ENCODE measurements around the gene KCNIP1.

DNA sequence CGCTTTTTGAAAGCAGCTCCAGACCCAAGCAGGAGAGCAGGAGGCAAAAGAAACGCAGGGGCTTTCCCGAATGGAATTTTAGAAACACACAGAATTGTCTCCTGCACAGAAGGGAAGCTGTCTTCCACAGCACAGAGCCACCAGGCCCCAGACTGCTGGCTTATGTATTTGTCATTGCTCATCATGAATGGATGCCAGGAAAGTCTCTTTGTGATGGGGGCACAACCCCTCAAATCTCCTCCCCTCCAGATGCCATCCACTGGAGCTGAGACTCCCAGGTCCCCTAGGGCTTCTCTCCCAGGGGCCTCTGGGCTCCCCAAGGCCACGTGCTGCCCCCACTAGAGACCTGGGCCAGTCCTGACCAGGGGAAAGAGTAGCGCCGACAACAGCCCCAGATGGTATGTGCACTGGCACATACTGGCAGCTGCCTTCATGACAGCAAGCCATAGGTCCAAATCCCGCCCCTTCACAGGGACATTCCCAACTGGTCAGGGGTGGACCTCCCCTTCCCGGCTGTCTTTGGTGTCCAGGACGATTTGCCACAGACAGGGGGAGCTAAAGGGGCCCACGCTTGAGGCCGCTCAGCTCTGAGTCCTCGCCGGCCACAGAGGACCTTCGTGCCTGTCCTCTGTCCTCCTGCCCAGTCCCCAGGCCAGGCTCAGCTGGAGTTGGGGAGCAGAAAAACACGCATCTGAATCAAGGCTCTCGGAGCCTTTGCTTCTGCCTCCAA is 127.8 kb downstream of the KCNIP1 start:
- TF ChIP-seq, protein P1, sequence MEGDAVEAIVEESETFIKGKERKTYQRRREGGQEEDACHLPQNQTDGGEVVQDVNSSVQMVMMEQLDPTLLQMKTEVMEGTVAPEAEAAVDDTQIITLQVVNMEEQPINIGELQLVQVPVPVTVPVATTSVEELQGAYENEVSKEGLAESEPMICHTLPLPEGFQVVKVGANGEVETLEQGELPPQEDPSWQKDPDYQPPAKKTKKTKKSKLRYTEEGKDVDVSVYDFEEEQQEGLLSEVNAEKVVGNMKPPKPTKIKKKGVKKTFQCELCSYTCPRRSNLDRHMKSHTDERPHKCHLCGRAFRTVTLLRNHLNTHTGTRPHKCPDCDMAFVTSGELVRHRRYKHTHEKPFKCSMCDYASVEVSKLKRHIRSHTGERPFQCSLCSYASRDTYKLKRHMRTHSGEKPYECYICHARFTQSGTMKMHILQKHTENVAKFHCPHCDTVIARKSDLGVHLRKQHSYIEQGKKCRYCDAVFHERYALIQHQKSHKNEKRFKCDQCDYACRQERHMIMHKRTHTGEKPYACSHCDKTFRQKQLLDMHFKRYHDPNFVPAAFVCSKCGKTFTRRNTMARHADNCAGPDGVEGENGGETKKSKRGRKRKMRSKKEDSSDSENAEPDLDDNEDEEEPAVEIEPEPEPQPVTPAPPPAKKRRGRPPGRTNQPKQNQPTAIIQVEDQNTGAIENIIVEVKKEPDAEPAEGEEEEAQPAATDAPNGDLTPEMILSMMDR (IDR thresholded peaks at IDR 0.05; ENCODE audit: insufficient read depth, low read depth, low read length): no peak
- TF ChIP-seq EZH2 (IDR thresholded peaks at IDR 0.05; ENCODE audit: insufficient read depth, low read length): no peak
